HG03066 (cell line): Measurements from ENCODE around the gene KIAA1671.

Experiments
- ATAC-seq: cut with Tn5 transposase; IDR thresholded peaks from one replicate; pipeline ENCODE4 v1.9.1; 2021; ENCODE audit warnings: low read depth; ENCODE audit not compliant: unreplicated experiment

KIAA1671 gene

GRCh38 chr22:25134451-25134850, 181.9 kb downstream of the KIAA1671 start:
- no peak for ATAC-seq

GRCh38 chr22:25136953-25137576, 184.5 kb downstream of the KIAA1671 start:
- ATAC-seq = no peak

GRCh38 chr22:25137577-25138525, 185.3 kb downstream of the KIAA1671 start:
- ATAC-seq = no peak

GRCh38 chr22:25139062-25139461, 186.5 kb downstream of the KIAA1671 start:
- ATAC-seq = no peak

GRCh38 chr22:25142102-25142501, 189.6 kb downstream of the KIAA1671 start:
- ATAC-seq = no peak

- no peak for ATAC-seq
Measured at GRCh38 chr22:25143156-25144076, 190.9 kb downstream of the KIAA1671 start.

GRCh38 chr22:25144522-25144921, 192.0 kb downstream of the KIAA1671 start:
- no peak for ATAC-seq

- ATAC-seq = no peak
Measured at GRCh38 chr22:25146307-25146706, 193.8 kb downstream of the KIAA1671 start.

GRCh38 chr22:25146906-25147641, 194.6 kb downstream of the KIAA1671 start:
- no peak for ATAC-seq

- ATAC-seq = no peak
Measured at GRCh38 chr22:25147642-25147928, 195.1 kb downstream of the KIAA1671 start.

- no peak for ATAC-seq
Measured at GRCh38 chr22:25148149-25148691, 195.7 kb downstream of the KIAA1671 start.

- no peak for ATAC-seq
Measured at GRCh38 chr22:25149014-25149413, 196.5 kb downstream of the KIAA1671 start.

GRCh38 chr22:25153961-25154666, 201.6 kb downstream of the KIAA1671 start:
- no peak for ATAC-seq

- ATAC-seq = no peak
Measured at GRCh38 chr22:25154667-25154999, 202.1 kb downstream of the KIAA1671 start.

- ATAC-seq = no peak
Measured at GRCh38 chr22:25156736-25157135, 204.2 kb downstream of the KIAA1671 start.

- ATAC-seq = no peak
Measured at GRCh38 chr22:25159028-25159427, 206.5 kb downstream of the KIAA1671 start.

- no peak for ATAC-seq
Measured at GRCh38 chr22:25160120-25160996, 207.8 kb downstream of the KIAA1671 start.

GRCh38 chr22:25161017-25161915, 208.8 kb downstream of the KIAA1671 start:
- ATAC-seq = no peak
